NCI-H2227 treated with DMSO at 0.1 percent for 48 hours (cell line): ENCODE results near the gene EWSR1.
"Not testable (repeated sequence)": the region's sequence is repeated elsewhere in the genome, so short reads cannot be mapped to it uniquely, and the experiment has no call there.

Experiments used
- DNase-seq: peaks from one replicate; lab custom pipeline; 2025; lab: John Stamatoyannopoulos, UW

Gene EWSR1

GRCh38 chr22:29267858-29268510, at the start of gene EWSR1, which contains the start of gene RHBDD3:
Gene EWSR1 (plus strand): TSS chr22:29268268. CDS start chr22:29268337, 69 bp downstream.
Gene RHBDD3 (minus strand): TSS chr22:29267981. CDS start chr22:29265626, 2,355 bp downstream.
- DNase-seq: peak; percentile 94

- no peak for DNase-seq
These were observed 49.2 kb upstream of the EWSR1 start for GRCh38 chr22:29218758-29219408.

GRCh38 chr22:29219409-29219782, 48.7 kb upstream of the EWSR1 start:
- DNase-seq: not testable (repeated sequence)

- DNase-seq: no peak
These were observed 48.0 kb upstream of the EWSR1 start for GRCh38 chr22:29219881-29220670.

- no peak for DNase-seq
These were observed 43.8 kb upstream of the EWSR1 start for GRCh38 chr22:29224121-29224858.

- DNase-seq: no peak
These were observed 43.1 kb upstream of the EWSR1 start for GRCh38 chr22:29224859-29225410.

GRCh38 chr22:29225422-29226090, 42.5 kb upstream of the EWSR1 start:
- DNase-seq: no peak

GRCh38 chr22:29226351-29226981, 41.6 kb upstream of the EWSR1 start:
- no peak for DNase-seq

- DNase-seq: no peak
These were observed 36.8 kb upstream of the EWSR1 start for GRCh38 chr22:29230972-29231875.

GRCh38 chr22:29231971-29232959, 35.8 kb upstream of the EWSR1 start:
- DNase-seq: no peak

- DNase-seq: no peak
These were observed 34.7 kb upstream of the EWSR1 start for GRCh38 chr22:29233277-29233877.

GRCh38 chr22:29240481-29240880, 27.6 kb upstream of the EWSR1 start:
- DNase-seq: not testable (repeated sequence)

GRCh38 chr22:29243874-29244446, 24.1 kb upstream of the EWSR1 start:
- no peak for DNase-seq

GRCh38 chr22:29244785-29245625, 23.1 kb upstream of the EWSR1 start:
- DNase-seq: no peak

GRCh38 chr22:29245626-29246385, 22.3 kb upstream of the EWSR1 start:
- peak; percentile 9 for DNase-seq

GRCh38 chr22:29247891-29248290, 20.2 kb upstream of the EWSR1 start:
- not testable (repeated sequence) for DNase-seq
